Stimulated activated CD8-positive, alpha-beta memory T cell treated with anti-CD3 and anti-CD28 coated beads, Interleukin-4, amount 100 ng/mL, for 48 hours (primary cell): ENCODE measurements around the gene JAKMIP1.
"Not testable (repeated sequence)": the region's sequence is repeated elsewhere in the genome, so short reads cannot be mapped to it uniquely, and the experiment has no call there.

Experiments used
- DNase-seq: peaks from one replicate; pipeline ENCODE4 v3.0.0-alpha.2; 2020

The JAKMIP1 gene

GRCh38 chr4:6141021-6141420 lies 59.3 kb downstream of the JAKMIP1 start:
- DNase-seq = not testable (repeated sequence)

GRCh38 chr4:6137747-6138135 lies 62.6 kb downstream of the JAKMIP1 start:
- no peak for DNase-seq

GRCh38 chr4:6137027-6137746 lies 63.2 kb downstream of the JAKMIP1 start:
- no peak for DNase-seq

- DNase-seq = peak; percentile 44
Observed at GRCh38 chr4:6134612-6135220, 65.6 kb downstream of the JAKMIP1 start.

- no peak for DNase-seq
Observed at GRCh38 chr4:6132716-6133115, 67.6 kb downstream of the JAKMIP1 start.

- DNase-seq = no peak
Observed at GRCh38 chr4:6128221-6128850, 72.0 kb downstream of the JAKMIP1 start.

GRCh38 chr4:6126971-6127745 lies 73.2 kb downstream of the JAKMIP1 start:
- no peak for DNase-seq

GRCh38 chr4:6125103-6125651 lies 75.2 kb downstream of the JAKMIP1 start:
- no peak for DNase-seq

GRCh38 chr4:6124386-6125102 lies 75.8 kb downstream of the JAKMIP1 start:
- DNase-seq = no peak

GRCh38 chr4:6123976-6124375 lies 76.4 kb downstream of the JAKMIP1 start:
- no peak for DNase-seq

- no peak for DNase-seq
Observed at GRCh38 chr4:6123541-6123940, 76.8 kb downstream of the JAKMIP1 start.

- no peak for DNase-seq
Observed at GRCh38 chr4:6123116-6123515, 77.2 kb downstream of the JAKMIP1 start.

- no peak for DNase-seq
Observed at GRCh38 chr4:6122496-6122895, 77.9 kb downstream of the JAKMIP1 start.

GRCh38 chr4:6121941-6122340 lies 78.4 kb downstream of the JAKMIP1 start:
- no peak for DNase-seq

GRCh38 chr4:6121276-6121850 lies 79.0 kb downstream of the JAKMIP1 start:
- peak; percentile 3 for DNase-seq

GRCh38 chr4:6120361-6120760 lies 80.0 kb downstream of the JAKMIP1 start:
- DNase-seq = no peak

- peak; percentile 16 for DNase-seq
Observed at GRCh38 chr4:6119507-6120020, 80.8 kb downstream of the JAKMIP1 start.

GRCh38 chr4:6118201-6118600 lies 82.1 kb downstream of the JAKMIP1 start:
- no peak for DNase-seq

GRCh38 chr4:6116696-6117285 lies 83.6 kb downstream of the JAKMIP1 start:
- DNase-seq = no peak

- no peak for DNase-seq
Observed at GRCh38 chr4:6115746-6116586, 84.4 kb downstream of the JAKMIP1 start.
